Breast epithelium (tissue), 3 donors: ENCODE results near the gene ACADVL.

Source experiments
- CTCF ChIP-seq, 3 donors: fragments of 450-650 bp; IDR thresholded peaks; one replicate each; pipeline ENCODE4 v1.5.1; 2016 to 2017; ENCODE audit warnings: antibody characterized with exemption in 3 of 3, mild to moderate bottlenecking in 3 of 3, moderate library complexity in 3 of 3
- POLR2A ChIP-seq: fragments of 450-650 bp; IDR thresholded peaks from one replicate; pipeline ENCODE4 v1.6.1; 2016; ENCODE audit warnings: antibody characterized with exemption, mild to moderate bottlenecking, moderate library complexity
- POLR2AphosphoS5 ChIP-seq, 3 donors: sonication (generic); formaldehyde crosslinking; IDR thresholded peaks; one replicate each; pipeline ENCODE4 v1.6.1; 2017; ENCODE audit warnings: antibody characterized with exemption in 3 of 3

- TF ChIP-seq POLR2A, result no peak
- TF ChIP-seq CTCF (IDR thresholded peaks at IDR 0.05), result no peak
- no peak for TF ChIP-seq POLR2AphosphoS5 (IDR thresholded peaks at IDR 0.05)
Observed at GRCh38 chr17:7196651-7197401, 22.9 kb upstream of the ACADVL start.
